ENCODE measurements around the gene CEBPG. TPM values are rescaled to one million over a fixed set of nuclear protein-coding genes. Genes with fewer than 3 reads are reported as not detected.

The CEBPG gene
- total RNA-seq, 1 experiment from 2014 or later, result 21.2 TPM

DNA sequence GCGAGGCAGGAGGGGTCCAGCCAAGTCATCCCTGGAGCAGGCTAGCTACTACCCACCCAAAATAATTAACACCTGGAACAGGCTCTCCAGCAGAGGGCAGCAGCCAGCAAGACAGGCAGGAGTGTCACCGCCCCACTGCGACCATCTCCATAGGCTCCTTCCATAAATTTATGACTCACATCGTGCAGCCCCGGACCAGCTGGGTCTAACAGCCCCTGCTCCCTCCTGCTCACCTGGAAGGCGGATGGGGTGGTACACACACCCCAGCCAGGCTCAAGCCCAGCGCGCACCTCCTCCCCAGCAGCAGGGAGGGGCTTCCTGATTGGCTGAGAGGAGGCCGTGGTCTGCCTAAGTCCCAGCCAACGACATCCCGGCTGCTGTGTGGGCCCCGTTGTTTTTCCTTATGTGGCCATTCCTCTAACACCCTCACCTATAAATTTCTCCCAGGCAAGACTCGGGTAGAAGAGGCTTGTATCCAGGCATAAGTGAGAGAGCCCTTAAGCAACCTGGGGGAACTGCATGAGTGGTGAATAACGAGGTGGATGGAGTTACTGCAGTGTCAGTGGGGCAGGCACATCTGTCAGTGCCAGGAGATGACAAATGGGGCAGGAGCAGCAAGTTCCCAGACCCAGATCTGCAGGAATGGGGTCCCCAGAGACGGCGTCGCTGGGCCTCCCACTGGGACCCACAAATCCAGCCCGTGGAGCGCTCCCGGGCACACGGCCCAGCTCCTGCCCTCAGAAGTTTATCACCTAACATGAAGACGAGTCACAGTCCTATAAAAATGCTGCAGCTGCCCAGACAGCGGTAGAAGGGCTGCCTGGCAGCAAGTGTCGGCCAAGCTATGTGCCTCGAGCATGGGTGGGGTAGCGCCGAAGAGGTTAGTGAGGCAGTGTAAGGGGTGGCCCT, 43.1 kb downstream of the CEBPG start:
- DNase-seq, result peak; percentile 74
- Histone ChIP-seq H3K27me3 (no peaks in the 10 kb centered on the region), H3K36me3 (no peaks in the 10 kb centered on the region), H3K4me3 (no peak overlapping the region), H3K9me3 (no peaks in the 10 kb centered on the region)

DNA sequence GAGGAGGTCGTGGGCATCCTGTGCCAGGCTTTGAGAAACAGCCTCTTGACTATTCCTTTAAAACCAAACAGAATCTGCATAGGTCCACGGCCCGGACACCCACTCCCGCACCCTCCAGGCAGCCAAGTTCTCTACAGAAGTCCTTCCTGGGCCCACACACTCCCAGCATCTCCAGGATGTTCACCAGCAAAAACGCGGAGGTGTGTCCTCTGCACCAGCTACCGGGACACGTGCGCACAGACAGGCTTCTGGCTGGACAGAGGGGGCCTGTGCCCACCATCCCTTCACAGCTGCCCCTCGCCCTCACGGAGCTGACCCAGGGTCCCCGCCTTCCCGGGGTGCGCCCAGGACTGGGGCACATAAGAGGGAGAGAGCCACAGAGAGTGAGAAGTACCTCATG, 44.2 kb downstream of the CEBPG start:
- DNase-seq, result no peak
- Histone ChIP-seq H3K36me3 (no peaks in the 10 kb centered on the region), H3K9me3 (no peaks in the 10 kb centered on the region), H3K4me3 (no peak overlapping the region), H3K27me3 (no peaks in the 10 kb centered on the region)

DNA sequence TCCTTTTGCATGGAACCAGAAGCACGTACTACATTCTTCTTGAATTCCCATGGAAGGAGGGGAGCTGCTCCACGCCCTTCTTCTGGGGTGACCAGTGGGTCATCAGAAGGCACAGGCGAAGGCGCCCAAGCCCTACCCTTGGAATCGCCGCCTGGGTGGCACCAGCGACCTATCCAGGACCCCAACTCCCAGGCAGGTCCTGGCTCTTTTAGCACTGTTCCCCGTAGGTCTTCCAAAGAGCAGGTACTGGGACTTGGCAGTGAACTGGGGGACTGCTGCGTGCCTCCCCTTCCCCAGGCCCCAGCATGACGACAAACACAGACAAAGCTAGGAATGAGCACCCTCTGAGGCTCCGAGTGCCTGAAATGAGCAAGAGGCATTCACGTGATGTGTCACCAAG, 45.0 kb downstream of the CEBPG start:
- H3K27me3 ChIP-seq, result no peaks in the 10 kb centered on the region
- H3K36me3 ChIP-seq, result no peaks in the 10 kb centered on the region
- no peaks in the 10 kb centered on the region for H3K9me3 ChIP-seq
- DNase-seq, result no peak
- H3K4me3 ChIP-seq, result no peak overlapping the region

DNA sequence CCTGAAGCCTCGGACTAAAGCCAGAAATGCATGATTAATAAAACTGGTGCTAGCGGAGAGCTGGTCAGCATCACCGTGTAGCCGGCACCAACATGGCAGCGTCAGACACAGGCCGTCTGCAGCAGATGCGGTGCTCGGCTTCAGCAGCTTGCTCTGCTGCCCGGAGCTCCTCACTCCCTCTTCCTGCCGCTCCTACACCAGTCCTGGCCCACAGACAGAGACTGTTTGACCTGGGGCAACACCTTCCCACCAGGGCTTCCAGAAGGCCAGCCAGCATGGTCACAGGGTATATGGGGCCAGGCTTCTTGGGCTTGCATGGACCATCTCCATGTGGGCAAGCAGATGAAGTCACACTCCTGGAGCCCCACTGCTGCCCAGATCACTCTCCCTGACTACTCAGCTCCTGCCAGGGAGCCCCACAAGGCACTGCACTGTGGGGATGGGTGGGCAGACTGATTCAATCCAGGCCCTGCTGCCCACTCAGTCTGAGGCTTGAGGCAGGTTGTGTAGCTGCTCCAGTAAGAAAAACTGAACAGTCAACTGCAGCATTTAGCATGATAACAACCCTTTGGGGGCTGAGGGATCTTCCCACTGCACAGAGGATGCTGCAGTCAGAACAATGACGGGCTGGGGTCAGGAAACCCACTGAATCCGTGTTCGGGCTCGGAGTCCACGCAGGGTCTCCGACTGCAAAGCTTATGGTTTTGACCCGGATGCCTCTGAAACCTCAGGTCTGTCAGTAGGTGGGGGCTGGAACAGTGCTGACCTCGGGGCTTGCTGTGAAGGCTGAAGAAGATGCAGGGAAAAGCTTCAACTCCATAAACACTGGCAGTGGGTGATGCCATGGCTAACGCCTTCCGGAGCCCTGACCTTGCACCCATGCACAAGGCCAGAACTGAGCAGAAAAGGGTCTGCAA, 45.6 kb downstream of the CEBPG start:
- Histone ChIP-seq H3K27me3 (no peaks in the 10 kb centered on the region), H3K9me3 (no peaks in the 10 kb centered on the region), H3K36me3 (no peaks in the 10 kb centered on the region), H3K4me3 (no peak overlapping the region)
- no peak for DNase-seq

DNA sequence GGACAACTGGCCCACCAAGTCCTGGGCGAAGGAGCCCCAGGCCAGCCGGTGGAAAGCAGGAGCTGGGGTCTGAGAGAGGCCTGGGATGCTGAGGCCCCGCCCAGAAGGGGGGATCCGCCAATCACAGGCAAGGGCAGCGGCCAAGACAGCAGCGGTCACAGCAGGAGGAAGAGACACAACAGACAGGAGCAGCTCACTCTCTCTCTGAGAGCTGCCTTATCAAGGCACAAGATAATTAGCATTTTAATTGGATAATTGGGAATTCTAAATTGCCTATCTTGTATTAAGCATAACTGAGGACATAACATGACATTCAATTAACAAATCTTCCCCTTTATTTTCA, 46.2 kb downstream of the CEBPG start:
- Histone ChIP-seq H3K27me3 (no peaks in the 10 kb centered on the region), H3K4me3 (no peak overlapping the region), H3K9me3 (no peaks in the 10 kb centered on the region), H3K36me3 (no peaks in the 10 kb centered on the region)
- DNase-seq, result no peak

DNA sequence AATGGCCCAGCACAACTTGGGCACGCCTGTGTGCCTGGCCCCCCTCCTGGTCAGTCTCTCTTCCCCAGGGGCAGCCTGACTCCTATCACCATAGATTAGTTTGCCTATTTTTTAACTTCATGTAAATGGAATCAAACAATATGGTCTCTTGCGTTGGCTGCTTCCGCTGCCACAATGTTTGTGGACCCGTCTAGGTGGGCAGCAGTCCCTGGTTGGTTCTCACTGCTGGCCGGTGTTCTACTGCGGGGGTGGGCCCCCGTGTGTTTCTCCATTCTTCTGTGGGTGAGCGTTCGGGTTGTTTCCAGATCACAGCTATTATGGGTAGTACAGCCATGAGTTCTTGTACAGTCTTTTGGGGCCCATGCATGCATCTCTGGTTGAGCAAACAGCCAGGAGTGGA, 47.3 kb downstream of the CEBPG start:
- no peak overlapping the region for H3K4me3 ChIP-seq
- H3K36me3 ChIP-seq, result no peaks in the 10 kb centered on the region
- no peaks in the 10 kb centered on the region for H3K9me3 ChIP-seq
- H3K27me3 ChIP-seq, result no peaks in the 10 kb centered on the region
- DNase-seq, result no peak

DNA sequence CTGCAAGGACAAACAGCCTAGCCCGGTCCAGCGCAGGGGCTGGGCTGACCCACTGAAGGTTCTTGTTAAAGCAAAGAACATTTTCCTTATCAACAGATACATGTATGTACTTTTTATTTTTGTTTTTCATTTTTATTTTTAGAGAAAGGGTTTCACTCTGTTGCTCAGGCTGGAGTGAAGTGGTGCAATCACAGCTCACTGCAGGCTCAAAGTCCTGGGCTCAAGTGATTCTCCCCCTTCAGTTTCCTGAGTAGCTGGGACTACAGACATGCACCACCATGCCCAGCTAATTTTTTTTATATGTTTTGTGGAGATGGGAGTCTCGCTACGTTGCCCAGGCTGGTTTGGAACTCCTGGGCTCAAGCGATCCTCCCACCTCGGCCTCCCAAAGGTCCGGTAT, 47.9 kb downstream of the CEBPG start:
- no peaks in the 10 kb centered on the region for H3K36me3 ChIP-seq
- no peaks in the 10 kb centered on the region for H3K27me3 ChIP-seq
- H3K4me3 ChIP-seq, result no peak overlapping the region
- DNase-seq, result no peak
- H3K9me3 ChIP-seq, result no peaks in the 10 kb centered on the region

DNA sequence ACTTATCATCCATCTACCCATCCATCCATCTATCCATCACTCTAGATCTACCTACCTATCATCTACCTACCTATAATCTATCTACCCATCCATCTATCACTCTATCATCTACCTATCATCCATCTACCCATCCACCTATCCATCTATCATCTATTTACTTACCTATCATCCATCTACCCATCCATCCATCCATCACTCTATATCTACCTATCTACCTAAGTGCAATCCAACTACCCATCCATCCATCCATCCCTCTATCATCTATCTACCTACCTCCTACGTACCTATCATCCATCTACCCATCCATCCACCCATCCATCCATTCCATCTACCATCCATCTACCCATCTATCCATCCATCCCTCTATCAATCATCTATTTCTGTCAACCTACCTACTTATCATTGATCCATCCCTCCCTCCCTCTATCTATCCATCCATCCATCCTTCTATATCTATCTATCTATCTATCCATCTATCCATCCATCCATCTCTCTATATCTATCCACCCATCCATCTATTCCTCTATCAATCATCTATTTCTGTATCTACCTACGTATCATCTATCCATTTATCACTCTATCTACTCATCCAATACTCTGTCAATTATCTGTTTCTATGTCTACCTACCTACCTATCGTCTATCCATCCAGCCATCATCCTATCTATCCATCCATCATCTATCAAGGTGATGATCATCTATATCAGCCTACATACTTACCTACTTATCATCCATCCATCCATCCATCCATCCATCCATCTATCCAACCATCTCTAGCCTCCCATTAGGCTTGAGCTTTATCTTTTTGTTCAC, 49.1 kb downstream of the CEBPG start:
- no peaks in the 10 kb centered on the region for H3K27me3 ChIP-seq
- H3K36me3 ChIP-seq, result no peaks in the 10 kb centered on the region
- H3K9me3 ChIP-seq, result no peaks in the 10 kb centered on the region
- DNase-seq, result no peak
- H3K4me3 ChIP-seq, result no peak overlapping the region

DNA sequence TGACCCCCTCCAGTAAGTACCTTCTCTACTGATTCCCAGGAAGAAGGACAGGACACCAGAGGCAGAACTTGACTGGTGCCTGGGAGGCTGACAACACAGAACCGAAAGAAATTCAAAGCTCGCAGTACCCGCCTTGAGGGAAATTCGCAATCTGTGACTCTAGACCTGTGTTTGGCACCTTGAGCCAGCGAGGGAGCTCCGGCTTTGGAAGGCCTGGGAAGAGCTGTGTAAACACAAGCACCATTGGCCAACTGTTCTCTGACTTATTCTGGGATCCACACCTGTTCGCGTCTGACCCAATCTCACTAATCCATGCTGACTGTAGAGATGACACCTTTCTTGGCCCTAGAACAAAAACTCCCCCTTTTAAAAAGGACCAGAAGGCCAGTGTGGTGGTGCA, 50.7 kb downstream of the CEBPG start:
- Histone ChIP-seq H3K4me3 (no peak overlapping the region), H3K36me3 (no peaks in the 10 kb centered on the region), H3K27me3 (no peaks in the 10 kb centered on the region), H3K9me3 (no peaks in the 10 kb centered on the region)
- DNase-seq, result no peak

DNA sequence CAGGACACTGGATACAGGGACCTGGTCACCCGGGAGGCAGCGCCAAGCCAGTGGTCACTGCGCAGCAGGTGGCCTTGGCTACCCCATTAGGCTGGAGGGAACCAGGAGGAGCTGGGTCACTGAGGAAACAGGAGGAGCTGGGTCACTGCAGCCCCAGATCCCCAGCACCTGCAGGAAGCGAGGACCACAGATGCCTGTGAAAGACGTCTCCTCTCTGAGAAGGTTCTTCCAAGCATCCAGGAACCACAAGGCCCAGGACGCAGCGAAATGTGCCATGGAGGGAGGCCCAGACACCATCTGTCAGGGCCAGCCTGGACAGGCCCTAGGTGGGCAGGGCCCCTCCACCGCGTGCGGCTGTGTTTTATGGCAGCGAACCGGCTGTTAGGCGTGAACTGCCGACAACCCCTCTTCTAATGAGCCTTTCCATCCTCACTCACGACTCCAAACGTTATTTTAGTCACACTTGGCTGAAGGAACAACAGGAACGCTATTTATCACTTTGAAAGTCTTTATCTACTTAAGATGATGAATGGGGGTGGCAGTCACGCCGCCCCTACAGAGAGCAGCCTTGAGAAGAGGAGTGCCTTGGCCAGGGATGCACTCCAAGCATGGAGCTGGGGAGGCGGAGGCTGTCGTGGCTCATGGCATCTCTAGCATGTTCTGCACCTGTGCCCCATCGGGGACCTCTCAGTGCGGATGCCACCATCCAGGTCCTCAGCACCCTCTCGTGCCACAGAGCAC, 53.3 kb downstream of the CEBPG start:
- DNase-seq, result no peak
- Histone ChIP-seq H3K9me3 (no peaks in the 10 kb centered on the region), H3K4me3 (no peak overlapping the region), H3K27me3 (no peaks in the 10 kb centered on the region), H3K36me3 (no peaks in the 10 kb centered on the region)

DNA sequence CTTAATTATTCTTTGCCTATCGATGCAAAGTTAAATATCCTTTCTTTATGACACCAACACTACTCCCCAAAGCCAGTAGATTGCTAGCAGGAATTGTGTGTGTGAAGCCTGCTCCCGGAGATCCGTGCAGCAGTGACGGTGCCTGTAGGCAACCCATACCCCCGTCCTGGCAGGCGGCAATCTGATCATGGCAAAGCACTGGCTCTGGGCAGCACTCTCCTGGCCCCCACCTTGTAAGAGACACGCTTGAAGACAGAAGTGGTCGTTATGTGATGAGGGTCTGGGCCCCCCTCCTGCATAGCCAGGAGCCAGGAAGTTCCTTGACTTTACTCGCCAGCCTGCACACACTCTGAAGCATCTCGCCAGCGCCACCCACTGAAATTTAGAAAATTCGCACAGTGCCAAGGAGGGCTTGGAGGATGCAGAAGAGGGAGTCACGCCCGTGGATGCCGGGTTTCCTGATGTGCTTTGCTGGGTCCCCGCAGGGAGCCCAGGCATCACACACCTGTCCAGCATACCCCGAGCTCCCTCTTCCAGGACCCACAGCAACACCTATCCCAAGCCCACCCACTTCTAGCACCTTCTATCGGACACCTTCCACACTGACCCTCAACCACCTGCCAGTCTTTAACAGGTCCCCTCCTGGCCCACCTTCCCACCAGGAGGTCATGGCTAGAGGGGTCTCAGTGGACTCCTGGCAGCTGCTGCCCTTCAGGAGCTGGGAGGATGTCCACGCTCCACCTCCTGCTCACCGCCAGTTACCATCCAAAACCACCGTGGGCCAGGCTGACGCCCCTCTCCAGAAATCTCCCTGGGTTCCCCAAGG, 54.5 kb downstream of the CEBPG start:
- H3K4me3 ChIP-seq, result no peak overlapping the region
- no peaks in the 10 kb centered on the region for H3K27me3 ChIP-seq
- H3K9me3 ChIP-seq, result no peaks in the 10 kb centered on the region
- DNase-seq, result no peak
- no peaks in the 10 kb centered on the region for H3K36me3 ChIP-seq

DNA sequence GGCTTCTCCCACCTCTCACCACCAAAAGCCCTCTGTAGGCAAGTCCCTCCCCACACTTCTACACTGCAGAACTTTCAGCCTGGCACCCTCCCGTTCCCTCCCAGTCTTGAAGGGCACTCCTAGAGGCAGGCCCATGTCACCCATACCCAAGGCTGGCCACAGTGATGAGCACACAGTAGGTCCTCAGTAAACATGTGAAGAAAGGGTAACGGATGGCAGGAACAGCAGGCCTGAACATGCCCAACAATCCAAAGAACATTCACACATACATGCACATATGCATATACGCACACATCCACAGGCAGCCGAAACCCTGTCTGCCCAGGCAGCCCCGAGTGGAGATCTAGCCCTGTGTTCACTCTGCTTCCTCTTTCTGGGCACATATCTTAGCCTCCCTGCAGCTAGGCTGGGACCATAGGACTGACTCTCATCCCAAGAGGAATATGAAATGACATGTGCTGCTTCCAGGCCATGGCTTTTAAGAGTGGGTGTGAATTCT, 55.2 kb downstream of the CEBPG start:
- no peak for DNase-seq
- H3K27me3 ChIP-seq, result no peaks in the 10 kb centered on the region
- H3K4me3 ChIP-seq, result no peak overlapping the region
- H3K9me3 ChIP-seq, result no peaks in the 10 kb centered on the region
- H3K36me3 ChIP-seq, result no peaks in the 10 kb centered on the region

DNA sequence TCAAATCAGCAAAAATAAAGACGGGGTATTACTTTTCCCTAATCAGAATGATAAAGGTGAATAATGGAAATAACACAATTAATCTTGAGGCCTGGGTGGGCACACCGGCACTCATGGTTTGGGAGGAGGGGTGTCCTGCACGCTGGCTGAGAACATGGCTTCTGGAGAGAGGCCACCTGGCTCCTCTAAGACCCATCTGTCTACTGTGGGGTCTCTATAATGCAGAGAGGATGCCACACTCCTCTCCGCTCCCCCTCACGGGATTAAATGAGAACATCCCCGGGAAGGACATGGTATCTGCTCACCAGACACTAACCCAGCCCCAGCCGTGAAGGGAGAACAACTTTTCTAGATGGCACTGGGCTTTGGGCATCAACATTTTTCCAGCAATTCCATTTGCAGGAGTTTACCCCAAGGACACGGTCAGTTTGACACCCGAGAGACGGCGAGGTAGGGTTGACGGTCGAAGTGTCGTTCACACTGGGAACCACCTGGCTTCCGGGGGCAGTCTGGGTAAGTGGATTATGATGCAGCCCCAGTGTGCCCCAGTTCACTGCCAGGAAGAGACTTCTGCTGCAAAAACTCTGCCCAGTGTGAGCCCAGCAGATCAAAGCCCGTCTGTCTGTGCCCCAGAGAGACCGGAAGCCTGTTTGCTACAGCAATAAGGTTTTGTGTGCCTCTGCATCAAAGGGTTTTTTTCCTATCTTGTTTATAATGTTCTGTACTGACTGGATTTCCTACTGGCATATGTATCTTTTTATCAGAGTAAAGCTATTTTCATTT, 56.6 kb downstream of the CEBPG start:
- Histone ChIP-seq H3K9me3 (no peaks in the 10 kb centered on the region), H3K27me3 (no peaks in the 10 kb centered on the region)
- DNase-seq, result no peak

DNA sequence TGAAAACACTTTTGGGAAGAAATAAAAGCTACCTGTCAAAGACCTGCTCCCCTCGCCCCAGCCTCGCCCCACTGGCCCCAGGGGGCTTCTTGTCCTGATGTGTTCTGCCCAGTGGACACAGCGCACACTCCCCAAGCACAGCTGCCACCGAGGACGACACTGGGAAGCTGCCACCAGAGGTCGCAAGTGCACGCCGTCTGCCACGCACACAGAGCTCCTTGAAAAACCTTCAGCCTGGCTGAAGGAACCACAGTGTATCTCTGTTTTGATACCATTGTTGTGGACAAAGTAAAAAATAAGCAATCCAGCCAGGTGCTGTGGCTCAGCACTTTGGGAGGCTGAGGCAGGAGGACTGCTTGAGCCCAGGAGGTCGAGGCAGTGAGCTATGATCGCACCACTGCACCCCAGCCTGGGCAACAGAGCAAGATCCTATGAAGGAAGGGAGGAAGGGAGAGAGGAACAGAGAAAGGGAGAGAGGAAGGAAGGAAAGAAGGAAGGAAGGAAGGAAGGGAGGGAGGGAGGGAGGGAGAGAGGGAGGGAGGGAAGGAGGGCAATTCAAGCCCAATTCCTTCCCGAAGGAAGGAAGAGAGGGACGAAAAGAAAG, 57.3 kb downstream of the CEBPG start:
- H3K4me3 ChIP-seq, result no peak overlapping the region
- H3K9me3 ChIP-seq, result no peaks in the 10 kb centered on the region
- no peaks in the 10 kb centered on the region for H3K36me3 ChIP-seq
- peak; percentile 59 for DNase-seq
- no peaks in the 10 kb centered on the region for H3K27me3 ChIP-seq

More for the DNA sequence above, 56.6 kb downstream of the CEBPG start:
- Histone ChIP-seq H3K4me3 (no peak overlapping the region), H3K36me3 (no peaks in the 10 kb centered on the region)

All from MG63 (cell line).